ENCODE data around the gene CREBL2. TPM values are rescaled to one million over a fixed set of nuclear protein-coding genes. Genes with fewer than 3 reads are reported as not detected.

CREBL2 gene
- total and polyA plus RNA-seq, 2 donors (not counting 1 experiment from before 2014, with no cell fraction given) = 6.5 to 22.1 TPM

DNA sequence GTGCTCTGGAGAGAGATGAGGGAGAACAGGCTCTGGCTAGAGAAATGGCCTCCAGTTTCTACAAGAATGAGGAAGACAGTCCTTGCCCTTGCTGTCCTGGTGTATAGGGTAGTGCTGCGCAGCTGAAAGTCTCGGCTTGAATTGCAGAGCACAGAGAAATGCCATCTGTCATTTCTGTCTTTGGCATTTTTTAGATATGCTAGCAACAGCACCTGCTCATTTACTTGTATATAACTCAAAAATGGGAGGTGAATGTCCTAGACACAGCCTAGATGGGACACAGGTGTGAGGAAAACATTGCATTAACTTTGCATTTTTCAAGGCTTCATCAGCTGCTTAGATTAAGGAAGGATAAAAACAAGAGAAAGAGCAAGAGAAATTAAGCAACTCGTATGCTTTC is 48.5 kb downstream of the CREBL2 start:
- Histone ChIP-seq H3K4me2 (replicated peaks; ENCODE audit: low read depth, low read length, poor library complexity, severe bottlenecking) (no peak overlapping the region), H3K9ac (ENCODE audit: low read length) (no peak overlapping the region), H3K9me3 (ENCODE audit: control extremely low read depth in 1 of 3, control insufficient read depth in 2 of 3, insufficient read depth in 1 of 3, low read length in 2 of 3) (no peaks in the 10 kb centered on the region), H3K79me2 (ENCODE audit: control insufficient read depth, insufficient read depth, low read length) (no peaks in the 10 kb centered on the region), H3K36me3 (replicated peaks in 1 of 2; ENCODE audit: control extremely low read depth in 1 of 2, control insufficient read depth in 1 of 2, extremely low read depth in 1 of 2, insufficient read depth in 2 of 2, low read length in 1 of 2) (no peaks in the 10 kb centered on the region), H2AFZ (ENCODE audit: insufficient read depth, low read depth, low read length, poor library complexity, severe bottlenecking) (no peak overlapping the region), H4K20me1 (ENCODE audit: control insufficient read depth, insufficient read depth, low read length, poor library complexity, severe bottlenecking) (no peaks in the 10 kb centered on the region), H3K4me3 (ENCODE audit: control extremely low read depth in 1 of 5, extremely low read depth in 1 of 5, insufficient read depth in 1 of 5, low read depth in 2 of 5, low read length in 4 of 5) (no peak overlapping the region), H3K27ac (ENCODE audit: low read length in 2 of 2) (no peak overlapping the region), H3K27me3 (replicated peaks in 1 of 4; ENCODE audit: control extremely low read depth in 1 of 4, control insufficient read depth in 3 of 4, insufficient read depth in 4 of 4, low read length in 3 of 4) (no peaks in the 10 kb centered on the region), H3K4me1 (ENCODE audit: control insufficient read depth in 2 of 2, insufficient read depth in 2 of 2, low read length in 2 of 2) (peaks cover 3 to 9% of the 10 kb centered on the region in 2 donors)
- no peak for ATAC-seq (ENCODE audit: low read depth)
- no peak for DNase-seq
- Mint-ChIP-seq H3K4me3 (no peak overlapping the region), H3K27ac (no peak overlapping the region), H3K4me1 (peaks cover 6% of the 10 kb centered on the region), H3K27me3 (no peaks in the 10 kb centered on the region), H3K9me3 (ENCODE audit: insufficient read depth) (no peaks in the 10 kb centered on the region)
- ChIA-PET POLR2A (no interaction called here), CTCF (interaction anchor here (0.7 to 1.8 kb wide), 2 partner anchors 15 to 913 kb away, joined by 4 to 7 read pairs; no protein-coding TSS in a partner anchor)
- WGBS (ENCODE audit: insufficient coverage) = no CpG with 5 or more reads among the region's 3 CpGs
- intact Hi-C loops (cut with micrococcal nuclease) = no loop called here
- TF ChIP-seq EZH2 (IDR thresholded peaks at IDR 0.05; ENCODE audit: borderline replicate concordance, insufficient read depth, low read depth, low read length, poor library complexity, severe bottlenecking) (no peak), CTCF (IDR thresholded peaks at IDR 0.05) (no peak)

DNA sequence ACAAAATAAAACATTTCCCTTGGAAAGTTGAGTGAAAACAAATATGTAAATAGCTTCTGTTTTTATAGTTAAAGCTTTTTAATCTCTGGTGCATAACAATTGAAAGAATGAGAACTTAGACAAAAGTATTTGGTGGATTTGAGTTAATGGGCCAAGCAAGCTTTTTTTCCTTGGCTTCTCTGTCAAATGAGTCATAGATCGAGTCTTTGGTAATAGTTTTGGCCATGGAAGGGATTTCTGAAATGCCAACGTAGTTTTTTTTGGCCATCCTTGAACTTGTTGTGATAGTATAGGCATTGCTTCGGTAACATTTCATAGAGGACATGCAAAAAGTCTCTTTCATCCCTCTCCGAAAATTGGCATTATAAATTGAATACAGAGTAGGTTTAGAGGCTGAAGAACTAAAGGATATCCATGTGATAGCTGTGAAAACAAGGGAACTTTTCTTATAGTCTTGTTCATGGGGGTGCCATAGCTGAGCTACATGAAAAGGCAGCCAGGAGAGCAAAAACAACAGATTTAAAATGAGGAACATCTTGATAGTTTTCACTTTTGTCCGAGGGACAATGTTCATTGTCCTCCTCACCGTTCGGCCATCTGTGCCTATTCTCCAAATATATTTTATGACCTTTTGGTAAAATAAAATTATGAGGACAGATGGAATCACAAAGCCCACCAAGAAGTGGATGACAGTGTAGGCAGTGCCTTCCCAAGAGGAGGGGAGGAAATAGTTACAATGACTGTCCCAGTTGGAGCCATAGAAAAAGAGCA is 49.6 kb downstream of the CREBL2 start:
- H2AFZ ChIP-seq (ENCODE audit: insufficient read depth, low read depth, low read length, poor library complexity, severe bottlenecking) = no peak overlapping the region
- no peaks in the 10 kb centered on the region for H3K9me3 Mint-ChIP-seq (ENCODE audit: insufficient read depth)
- no peak overlapping the region for H3K27ac Mint-ChIP-seq
- intact Hi-C loops (cut with micrococcal nuclease) = no loop called here
- TF ChIP-seq EZH2 (IDR thresholded peaks at IDR 0.05; ENCODE audit: borderline replicate concordance, insufficient read depth, low read depth, low read length, poor library complexity, severe bottlenecking) (no peak), CTCF (IDR thresholded peaks at IDR 0.05) (no peak)
- H4K20me1 ChIP-seq (ENCODE audit: control insufficient read depth, insufficient read depth, low read length, poor library complexity, severe bottlenecking) = no peaks in the 10 kb centered on the region
- WGBS (ENCODE audit: insufficient coverage) = 100% methylated on average over 1 of the region's 7 CpGs
- no peak for DNase-seq
- no peaks in the 10 kb centered on the region for H3K36me3 ChIP-seq (replicated peaks in 1 of 2; ENCODE audit: control extremely low read depth in 1 of 2, control insufficient read depth in 1 of 2, extremely low read depth in 1 of 2, insufficient read depth in 2 of 2, low read length in 1 of 2)
- H3K27me3 ChIP-seq (replicated peaks in 1 of 4; ENCODE audit: control extremely low read depth in 1 of 4, control insufficient read depth in 3 of 4, insufficient read depth in 4 of 4, low read length in 3 of 4) = no peaks in the 10 kb centered on the region
- no peak overlapping the region for H3K9ac ChIP-seq (ENCODE audit: low read length)
- H3K4me1 ChIP-seq (ENCODE audit: control insufficient read depth in 2 of 2, insufficient read depth in 2 of 2, low read length in 2 of 2) = peaks cover 0 to under 1% of the 10 kb centered on the region in 2 donors
- no peak overlapping the region for H3K4me3 ChIP-seq (ENCODE audit: control extremely low read depth in 1 of 5, extremely low read depth in 1 of 5, insufficient read depth in 1 of 5, low read depth in 2 of 5, low read length in 4 of 5)
- no peaks in the 10 kb centered on the region for H3K9me3 ChIP-seq (ENCODE audit: control extremely low read depth in 1 of 3, control insufficient read depth in 2 of 3, insufficient read depth in 1 of 3, low read length in 2 of 3)
- ATAC-seq (ENCODE audit: low read depth) = no peak
- H3K27me3 Mint-ChIP-seq = no peaks in the 10 kb centered on the region
- H3K4me3 Mint-ChIP-seq = no peak overlapping the region
- H3K4me1 Mint-ChIP-seq = no peaks in the 10 kb centered on the region
- no peak overlapping the region for H3K27ac ChIP-seq (ENCODE audit: low read length in 2 of 2)
- no peak overlapping the region for H3K4me2 ChIP-seq (replicated peaks; ENCODE audit: low read depth, low read length, poor library complexity, severe bottlenecking)
- H3K79me2 ChIP-seq (ENCODE audit: control insufficient read depth, insufficient read depth, low read length) = no peaks in the 10 kb centered on the region
- ChIA-PET POLR2A (no interaction called here), CTCF (interaction anchor here (0.8 kb wide), 1 partner anchor 287 kb away, joined by 3 read pairs; no protein-coding TSS in a partner anchor)
